Mucosa of rectum (tissue), 2 donors: Measurements from ENCODE around the gene DDX43.
A peak's percentile ranks its signal among the peaks of the same experiment; 100 is the strongest.

Experiments used
- H3K27ac ChIP-seq, 2 donors: one replicate each; pipeline ENCODE4 v1.7.0; 2013; ENCODE audit warnings: inconsistent platforms in 2 of 2, low read depth in 2 of 2, low read length in 2 of 2
- H3K27me3 ChIP-seq, 2 donors: one replicate each; pipeline ENCODE4 v1.7.0; 2013; ENCODE audit warnings: low read length in 2 of 2; ENCODE audit not compliant: control insufficient read depth in 2 of 2, insufficient read depth in 2 of 2
- H3K36me3 ChIP-seq, 2 donors: one replicate each; pipeline ENCODE4 v1.7.0; 2013; ENCODE audit warnings: low read length in 2 of 2; ENCODE audit not compliant: control insufficient read depth in 2 of 2, insufficient read depth in 2 of 2
- H3K4me1 ChIP-seq, 2 donors: one replicate each; pipeline ENCODE4 v1.7.0; 2013; ENCODE audit warnings: low read length in 2 of 2, mild to moderate bottlenecking in 1 of 2; ENCODE audit not compliant: control insufficient read depth in 2 of 2, insufficient read depth in 2 of 2
- H3K4me3 ChIP-seq, 2 donors: one replicate each; pipeline ENCODE4 v1.7.0; 2013; ENCODE audit warnings: low read length in 2 of 2
- H3K9ac ChIP-seq, 2 donors: one replicate each; pipeline ENCODE4 v1.7.0; 2013; ENCODE audit warnings: low read length in 2 of 2, low read depth in 1 of 2, mild to moderate bottlenecking in 1 of 2
- H3K9me3 ChIP-seq, 2 donors: one replicate each; pipeline ENCODE4 v1.7.0; 2013; ENCODE audit warnings: low read length in 2 of 2; ENCODE audit not compliant: control insufficient read depth in 2 of 2
- donor health status: healthy.
- donor health status: Normal muscosa, but diverticular disease.

Gene DDX43

GRCh38 chr6:73461537-73462350, 67.1 kb downstream of the DDX43 start, which contains the start of gene MTO1:
TSS of gene MTO1 (plus strand) at chr6:73461737. CDS start at chr6:73461855, 118 bp downstream.
- Histone ChIP-seq H3K27ac (peak within 1 kb of the TSS; percentile 92 to 97), H3K4me3 (peak within 1 kb of the TSS; percentile 99), H3K9me3 (no peaks in the 10 kb centered on the region), H3K4me1 (peaks cover 0 to 2% of the 10 kb centered on the region in 2 donors), H3K36me3 (peaks cover 6 to 12% of the 10 kb centered on the region in 2 donors), H3K9ac (peak within 1 kb of the TSS; percentile 91 to 96), H3K27me3 (no peaks in the 10 kb centered on the region)
